HS-27A (cell line): ENCODE measurements around the gene MYO7B.
"Not testable (repeated sequence)": the region's sequence is repeated elsewhere in the genome, so short reads cannot be mapped to it uniquely, and the experiment has no call there.

ENCODE experiments used
- DNase-seq: peaks from one replicate; pipeline ENCODE4 v3.0.0-alpha.2; 2012; ENCODE audit warnings: low read depth, missing footprints

MYO7B gene

DNA sequence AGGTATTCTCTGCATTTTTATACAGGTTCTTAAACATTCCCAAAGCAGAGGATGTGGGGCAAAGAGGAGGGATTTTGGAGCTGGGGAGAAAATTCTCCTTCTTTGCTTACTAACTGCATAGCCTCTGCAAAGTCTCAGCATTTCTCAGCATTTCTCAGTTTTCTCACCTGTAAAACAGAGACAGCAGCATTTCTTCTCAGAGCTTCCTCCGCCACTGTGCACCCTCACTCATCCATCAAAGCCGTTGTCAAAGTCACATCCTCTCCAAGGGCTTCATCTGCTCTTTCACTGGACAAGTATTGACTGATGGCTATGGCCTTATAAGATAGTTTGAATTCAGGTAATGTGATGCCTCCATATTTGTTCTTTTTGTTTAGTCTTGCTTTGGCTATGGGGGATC is 17.4 kb downstream of the MYO7B start:
- DNase-seq = no peak

DNA sequence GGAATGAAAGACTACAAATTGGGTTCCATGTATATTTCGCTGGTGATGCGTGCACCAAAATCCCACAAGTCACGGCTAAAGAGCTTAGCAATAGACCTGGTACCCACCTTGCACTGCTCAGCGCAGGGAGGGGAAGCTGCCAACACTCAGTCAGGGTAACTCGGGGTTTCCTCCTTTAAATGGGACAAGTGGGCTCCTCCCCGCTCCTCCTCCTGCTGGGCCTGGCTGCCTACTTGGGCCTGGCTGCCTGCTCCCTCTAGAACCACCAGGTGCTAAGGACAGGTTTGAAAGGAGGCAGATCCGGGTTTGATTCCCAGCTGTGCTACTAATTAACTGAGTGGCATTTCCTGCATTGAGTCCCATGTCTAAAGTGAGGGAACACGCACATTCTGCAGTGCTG is 23.4 kb downstream of the MYO7B start:
- DNase-seq = no peak

DNA sequence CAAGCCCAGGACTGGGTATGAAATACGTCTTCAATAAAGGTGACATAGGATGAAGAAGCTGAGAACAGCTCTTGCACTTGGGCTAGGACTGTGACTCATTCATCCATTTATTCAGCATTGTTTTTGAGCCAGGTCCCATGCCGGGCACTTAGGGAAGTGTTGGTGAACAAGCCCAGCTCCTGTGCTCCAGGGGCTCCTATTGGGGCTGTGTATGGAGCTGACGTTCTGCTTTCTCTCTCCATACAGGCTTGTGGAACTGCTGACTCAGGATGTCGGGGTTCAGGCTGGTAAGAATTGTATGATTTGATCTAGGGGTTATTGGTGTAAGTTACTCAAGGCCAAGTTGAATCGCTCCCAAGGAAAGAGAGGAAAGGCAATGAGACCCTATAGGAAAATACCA is 24.0 kb downstream of the MYO7B start:
- no peak for DNase-seq

DNA sequence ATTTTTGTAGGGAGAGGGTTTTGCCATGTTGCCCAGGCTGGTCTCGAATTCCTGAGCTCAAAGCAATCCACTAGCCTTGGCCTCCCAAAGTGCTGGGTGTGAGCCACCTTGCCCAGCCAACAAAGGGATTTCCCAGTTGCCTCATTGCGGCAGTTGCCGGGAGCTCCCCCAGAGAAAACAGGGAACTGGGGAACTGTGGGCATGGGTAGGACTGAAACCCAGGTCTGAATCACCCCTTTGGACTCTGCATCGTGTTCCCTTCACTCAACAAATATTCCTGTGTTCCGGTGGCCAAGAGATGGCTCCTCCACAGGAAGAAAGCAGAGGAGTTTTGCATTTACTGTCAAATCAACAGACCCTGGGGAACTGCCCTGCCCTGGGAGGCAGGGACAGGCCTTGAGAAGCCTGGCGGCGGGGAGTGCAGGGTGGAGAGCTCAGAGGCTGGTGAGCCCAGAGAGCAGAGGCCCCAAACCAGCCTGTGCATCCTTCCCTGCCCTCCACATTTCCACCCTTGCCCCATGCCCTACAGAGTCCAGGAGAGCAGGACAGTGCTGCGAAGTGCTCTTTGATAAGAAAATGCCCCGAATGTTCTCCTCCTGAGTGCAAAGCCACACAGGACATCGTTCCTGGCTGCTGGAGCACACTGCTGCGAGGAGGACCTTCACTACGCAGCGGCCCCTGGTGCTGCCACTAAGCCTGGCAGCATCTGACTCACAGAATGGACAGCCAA is 24.9 kb downstream of the MYO7B start:
- DNase-seq = no peak

DNA sequence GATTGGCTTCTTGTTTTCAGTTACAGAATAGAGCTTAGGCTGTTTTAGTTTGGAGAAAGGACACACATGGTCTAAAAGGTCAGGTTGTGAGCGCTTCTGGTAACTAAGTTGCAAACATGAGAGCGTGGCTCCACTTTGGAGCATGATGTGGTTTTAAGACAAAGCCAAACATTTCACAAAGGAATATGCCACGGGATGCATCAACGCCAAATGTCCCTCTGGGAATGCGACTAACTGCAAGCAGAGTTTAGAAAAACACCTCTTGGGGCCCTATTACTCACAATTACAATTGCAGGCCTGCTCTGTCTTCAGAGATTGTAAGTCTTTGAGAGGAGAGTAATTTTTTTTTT is 25.4 kb downstream of the MYO7B start:
- DNase-seq = no peak

DNA sequence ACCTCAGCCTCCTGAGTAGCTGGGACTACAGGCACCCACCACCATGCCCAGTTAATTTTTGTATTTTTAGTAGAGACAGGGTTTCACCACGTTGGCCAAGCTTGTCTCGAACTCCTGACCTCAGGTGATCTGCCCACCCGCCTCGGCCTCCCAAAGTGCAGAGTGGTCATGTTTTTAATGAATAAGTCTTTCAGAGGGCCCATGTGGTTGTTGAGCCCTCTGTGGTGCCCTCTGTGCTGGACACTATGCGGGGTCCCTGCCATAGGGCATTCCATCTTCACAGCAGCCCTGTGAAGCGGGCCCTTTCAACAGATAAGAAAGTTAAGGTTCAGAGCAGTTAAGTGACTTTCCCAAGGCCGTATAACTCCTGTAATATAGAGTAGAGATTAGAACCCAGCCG is 25.9 kb downstream of the MYO7B start:
- no peak for DNase-seq

DNA sequence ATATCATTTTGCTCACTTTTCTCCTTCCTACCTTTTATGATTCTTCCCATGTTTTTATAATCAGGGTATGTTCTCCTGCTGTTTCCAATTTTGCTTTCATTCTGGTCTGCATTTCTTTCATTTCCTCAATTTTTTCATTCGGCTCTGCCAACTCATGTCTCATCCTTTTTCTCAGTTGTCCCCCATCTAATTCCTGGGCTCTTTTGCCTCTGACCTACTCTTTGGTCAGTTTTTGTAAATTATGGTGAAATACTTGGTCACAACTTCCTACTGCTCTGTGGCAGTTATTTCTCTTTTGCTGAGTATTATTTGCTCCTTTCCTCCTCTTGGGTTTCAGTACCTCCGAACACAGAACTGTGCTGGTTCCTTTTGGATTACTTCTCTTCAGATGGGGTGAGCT is 27.5 kb downstream of the MYO7B start:
- no peak for DNase-seq

DNA sequence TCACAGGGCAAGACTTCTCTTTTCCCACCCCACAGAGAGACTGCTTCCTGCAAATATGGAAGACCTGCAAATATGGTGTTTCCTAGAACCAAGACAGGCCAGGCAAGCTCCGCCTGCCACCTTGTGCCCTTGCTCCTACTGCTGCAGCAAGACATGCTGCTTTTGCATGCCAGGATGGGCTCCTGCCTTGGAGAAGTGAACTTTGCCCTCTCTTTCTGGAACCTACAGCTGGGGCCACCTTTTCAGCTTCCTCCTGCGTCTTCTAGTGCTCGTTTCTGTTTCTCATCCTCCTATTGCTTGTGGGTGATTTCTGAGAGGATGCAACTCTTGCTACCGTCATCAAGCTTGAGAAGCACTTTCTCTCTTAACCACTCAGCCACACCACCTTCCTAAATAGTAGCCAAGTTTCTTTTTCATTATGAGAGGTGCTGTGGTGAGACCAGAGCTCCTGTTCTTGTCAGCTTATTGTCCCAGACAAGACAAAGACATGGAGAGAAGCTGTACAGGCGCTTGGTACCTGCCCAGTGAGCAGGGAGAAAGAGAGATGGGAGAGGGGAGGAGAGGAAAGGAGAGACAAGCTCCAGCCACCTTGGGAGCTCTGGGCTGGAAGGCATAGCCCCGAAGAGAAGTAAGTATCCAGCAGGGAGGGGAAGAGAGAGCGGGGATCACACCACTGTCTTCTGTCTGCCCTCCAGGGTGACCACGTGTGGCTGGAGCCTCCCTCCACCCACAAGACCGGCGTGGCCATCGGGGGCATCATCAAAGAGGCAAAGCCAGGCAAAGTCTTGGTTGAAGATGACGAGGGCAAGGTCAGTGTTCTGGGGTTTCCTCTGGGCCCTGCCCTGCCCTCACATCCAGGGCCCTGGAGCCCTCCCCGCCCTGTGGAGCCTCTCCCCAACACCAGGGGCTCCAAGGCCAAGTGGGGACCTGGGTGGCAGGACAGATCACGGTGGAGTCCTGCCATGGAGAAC is 28.3 kb downstream of the MYO7B start:
- DNase-seq = no peak

DNA sequence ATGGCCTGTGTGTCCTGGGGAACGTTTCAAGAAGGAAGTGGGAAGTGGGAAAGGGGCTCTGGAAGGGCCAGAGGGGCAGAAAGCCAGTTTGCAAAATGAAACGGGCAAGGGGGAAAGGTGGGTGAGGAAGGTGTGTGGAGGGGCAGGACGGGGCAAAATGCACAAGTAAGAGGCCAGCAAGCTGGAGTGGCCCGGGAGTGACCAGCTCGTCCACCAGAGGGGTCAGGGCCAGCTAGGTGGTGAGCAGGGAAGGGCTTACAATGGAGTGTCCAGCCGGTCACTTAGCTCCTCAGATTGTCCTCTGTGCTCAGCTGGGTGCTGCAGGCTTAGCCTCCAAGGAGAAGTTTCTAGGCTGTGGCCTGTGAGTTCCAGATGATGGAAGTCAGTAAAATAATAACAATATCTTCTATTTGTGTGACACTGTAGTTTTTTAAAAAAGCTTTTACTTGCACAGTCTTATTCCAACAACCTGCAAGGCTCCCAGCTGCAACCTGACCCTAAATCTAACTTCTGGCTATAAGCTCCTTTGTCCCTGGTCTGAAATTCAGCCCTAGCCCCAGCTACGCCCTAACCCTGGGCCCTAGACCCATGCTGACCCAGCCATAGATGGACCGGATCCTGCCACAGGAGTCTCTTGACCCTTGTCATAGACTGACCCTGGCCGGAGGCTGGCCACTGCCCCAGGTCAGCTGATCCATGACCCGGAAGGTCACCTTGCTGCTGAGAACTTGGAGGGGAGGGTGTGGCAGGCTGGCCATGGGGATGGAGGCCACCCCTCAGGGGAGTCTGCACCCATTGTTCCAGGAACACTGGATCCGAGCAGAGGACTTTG is 29.2 kb downstream of the MYO7B start:
- DNase-seq = no peak

DNA sequence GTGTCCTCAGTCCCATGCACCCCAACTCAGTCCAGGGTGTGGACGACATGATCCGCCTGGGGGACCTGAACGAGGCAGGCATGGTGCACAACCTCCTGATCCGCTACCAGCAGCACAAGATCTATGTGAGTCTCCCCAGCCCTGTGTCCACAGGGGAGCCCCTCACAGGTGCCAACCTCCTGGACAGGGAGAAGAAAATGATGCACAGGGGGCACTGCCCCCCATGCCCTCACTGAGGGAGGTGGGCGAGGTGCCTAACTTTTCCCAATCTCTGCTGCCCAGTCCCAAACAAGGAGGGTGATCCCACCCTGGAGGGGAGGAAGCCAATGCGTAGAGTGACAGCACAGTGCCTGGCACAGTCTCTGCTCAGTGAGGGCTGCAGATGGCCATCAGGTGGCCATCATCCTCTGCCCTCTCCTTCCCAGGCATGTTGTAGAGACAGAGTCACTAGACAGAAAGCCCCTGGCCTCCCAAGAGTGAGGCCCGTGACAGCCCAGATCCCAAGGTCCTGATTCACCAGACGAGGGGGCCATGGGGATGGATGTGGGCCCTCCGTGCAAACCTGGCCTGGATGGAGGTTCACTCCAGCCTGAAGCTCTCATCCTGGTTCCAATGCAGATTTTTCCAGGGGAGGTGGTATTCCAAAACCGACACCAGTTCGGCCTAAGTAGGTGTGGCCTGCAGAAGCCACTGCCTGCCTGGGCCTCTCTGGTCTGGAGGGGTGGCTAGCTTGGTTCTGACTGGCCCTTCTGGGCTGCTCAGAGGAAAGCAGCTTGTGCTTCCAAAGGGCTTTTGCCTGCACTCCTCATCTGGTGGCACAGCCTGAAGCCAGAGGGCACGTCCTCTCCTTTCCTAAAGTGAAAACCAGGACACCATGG is 30.0 kb downstream of the MYO7B start:
- no peak for DNase-seq

DNA sequence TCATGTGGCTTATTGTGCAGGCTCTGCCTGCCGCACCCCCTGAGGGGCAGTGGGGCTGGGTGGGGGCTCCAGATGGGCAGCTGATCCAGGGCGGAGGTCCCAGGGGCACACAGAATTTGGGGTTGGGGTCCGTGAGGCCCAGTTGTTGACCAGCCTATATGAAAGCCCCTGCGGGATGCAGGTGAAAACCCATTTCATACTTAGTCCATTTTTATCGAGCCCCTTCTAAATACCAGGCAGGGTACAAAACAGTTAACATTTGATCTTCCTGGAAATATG is 30.6 kb downstream of the MYO7B start:
- no peak for DNase-seq

DNA sequence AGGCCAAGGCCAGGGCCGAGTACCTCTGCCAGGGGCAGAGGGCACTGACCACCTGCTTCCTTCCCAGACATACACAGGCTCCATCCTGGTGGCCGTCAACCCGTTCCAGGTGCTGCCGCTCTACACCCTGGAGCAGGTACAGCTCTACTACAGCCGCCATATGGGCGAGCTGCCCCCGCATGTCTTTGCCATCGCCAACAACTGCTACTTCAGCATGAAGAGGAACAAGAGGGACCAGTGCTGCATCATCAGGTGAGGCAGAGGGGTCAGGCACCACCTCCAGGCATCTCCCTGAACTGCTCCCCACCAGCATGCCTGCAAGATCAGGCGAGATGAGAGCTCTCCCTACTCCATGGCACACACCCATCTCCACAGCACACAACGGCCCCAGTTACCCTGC is 31.1 kb downstream of the MYO7B start:
- DNase-seq = no peak

DNA sequence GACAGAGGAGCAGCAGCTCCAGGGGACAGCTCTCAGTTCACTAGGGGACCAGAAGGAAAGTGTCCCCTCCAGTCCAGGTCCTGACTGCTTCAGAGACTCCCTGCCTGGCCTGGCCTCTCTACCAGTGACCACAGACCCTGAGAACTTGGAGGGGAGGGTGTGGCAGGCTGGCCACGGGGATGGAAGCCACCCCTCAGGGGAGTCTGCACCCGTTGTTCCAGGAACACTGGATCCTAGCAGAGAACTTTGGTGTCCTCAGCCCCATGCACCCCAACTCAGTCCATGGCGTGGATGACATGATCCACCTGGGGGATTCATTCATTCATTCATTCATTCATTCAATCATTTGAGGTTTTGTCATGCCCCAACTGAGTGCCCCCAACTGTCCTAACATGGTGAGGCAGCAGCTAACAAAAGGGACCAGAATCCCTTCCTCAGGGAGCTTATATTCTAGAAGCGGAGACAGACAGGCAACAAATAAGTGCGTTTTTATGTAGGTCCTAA is 31.9 kb downstream of the MYO7B start:
- no peak for DNase-seq

DNA sequence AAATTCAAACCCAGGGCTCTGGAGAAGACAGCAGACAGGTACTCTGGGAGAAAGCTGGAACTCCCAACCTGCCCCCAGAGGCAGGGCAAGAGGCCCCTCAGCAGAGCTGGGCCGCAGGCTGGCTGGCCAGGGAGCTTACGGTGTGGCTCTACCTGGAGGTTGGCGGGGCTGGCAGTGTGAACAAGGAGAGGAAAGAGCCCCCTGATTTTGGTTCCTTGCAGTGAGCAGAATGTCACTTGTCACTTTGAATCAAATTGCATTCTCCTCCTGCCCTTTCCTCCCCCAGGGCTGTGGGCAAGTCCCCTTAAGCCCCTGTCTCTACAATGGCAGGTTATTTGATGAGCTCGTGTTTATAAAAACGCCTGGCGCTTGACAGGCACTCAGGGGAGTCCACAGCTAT is 32.6 kb downstream of the MYO7B start:
- DNase-seq = no peak

DNA sequence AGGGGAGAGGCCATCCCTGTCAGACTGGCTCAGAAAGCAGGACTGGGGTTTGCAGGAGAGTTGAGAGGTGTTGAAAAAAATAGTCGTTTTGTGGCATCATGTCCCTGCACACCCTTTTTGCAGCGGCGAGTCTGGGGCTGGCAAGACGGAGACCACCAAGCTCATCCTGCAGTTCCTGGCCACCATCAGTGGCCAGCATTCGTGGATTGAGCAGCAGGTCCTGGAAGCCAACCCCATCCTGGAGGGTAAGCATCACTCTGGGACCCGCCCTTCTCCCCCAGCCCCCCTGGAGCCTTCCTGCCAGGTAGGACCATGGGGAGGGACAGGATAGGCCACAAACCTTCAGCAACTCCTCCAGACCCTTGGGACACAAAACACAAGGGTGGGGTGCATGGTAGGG is 34.2 kb downstream of the MYO7B start:
- DNase-seq = no peak

DNA sequence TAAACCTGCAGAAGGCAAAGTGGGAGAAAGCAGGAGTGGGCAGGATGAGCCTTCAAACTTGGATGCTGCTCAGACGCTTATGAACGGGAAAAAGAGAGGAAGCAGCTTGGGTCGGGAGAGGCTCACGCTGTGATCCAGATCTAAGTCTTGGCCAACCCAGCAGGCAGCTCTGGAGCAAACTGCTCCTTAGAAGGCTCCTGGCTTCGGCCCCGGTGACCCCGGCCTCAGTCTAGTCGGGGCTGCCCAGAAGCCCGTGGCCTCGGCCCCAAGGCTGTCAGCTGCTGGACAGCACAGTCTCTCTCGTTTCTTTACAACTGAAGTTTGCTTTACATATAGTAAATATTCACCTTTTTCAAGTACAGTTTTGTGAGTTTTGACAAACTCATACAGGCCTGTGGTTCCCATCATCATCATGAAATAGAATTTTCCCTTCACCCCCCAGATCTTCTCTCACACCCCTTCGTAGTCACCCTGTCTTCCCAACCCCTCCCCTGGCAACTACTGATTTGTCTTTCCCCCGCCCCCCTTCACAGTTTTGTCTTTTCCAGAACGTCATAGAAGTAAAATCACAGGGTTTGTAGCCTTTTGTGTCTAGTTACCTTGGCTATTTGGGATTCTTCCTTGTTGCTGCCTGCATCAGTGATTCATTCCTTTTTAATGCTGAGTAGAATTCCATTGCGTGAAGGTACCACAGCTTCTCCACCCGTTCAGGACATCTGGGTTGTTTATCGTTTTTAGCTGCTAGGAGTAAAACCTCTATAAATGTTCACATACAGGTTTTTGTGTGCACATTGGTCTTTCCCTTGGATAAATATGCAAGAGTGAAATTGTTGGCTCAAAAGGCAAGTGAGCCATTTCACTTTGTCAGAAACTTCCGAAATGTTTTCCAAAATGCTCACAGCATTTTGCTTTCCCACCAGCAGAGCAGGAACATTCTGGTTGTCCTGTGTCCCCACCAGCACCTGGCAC is 35.1 kb downstream of the MYO7B start:
- DNase-seq = no peak

DNA sequence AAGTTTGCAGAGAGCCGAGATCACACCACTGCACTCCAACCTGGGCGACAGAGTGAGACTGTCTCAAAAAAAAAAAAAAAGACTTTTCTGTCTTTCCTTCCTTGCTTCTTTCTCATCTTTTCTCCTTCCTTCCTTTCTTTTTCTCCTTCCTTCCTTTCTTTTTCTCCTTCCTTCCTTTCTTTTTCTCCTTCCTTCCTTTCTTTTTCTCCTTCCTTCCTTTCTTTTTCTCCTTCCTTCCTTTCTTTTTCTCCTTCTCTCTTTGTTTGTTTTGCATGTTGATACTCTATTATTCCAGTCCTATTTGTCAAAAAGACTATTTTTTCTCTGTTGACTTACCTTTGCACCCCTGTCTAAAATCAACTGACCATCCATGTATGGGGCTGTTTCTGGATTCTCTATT is 36.9 kb downstream of the MYO7B start:
- not testable (repeated sequence) for DNase-seq

DNA sequence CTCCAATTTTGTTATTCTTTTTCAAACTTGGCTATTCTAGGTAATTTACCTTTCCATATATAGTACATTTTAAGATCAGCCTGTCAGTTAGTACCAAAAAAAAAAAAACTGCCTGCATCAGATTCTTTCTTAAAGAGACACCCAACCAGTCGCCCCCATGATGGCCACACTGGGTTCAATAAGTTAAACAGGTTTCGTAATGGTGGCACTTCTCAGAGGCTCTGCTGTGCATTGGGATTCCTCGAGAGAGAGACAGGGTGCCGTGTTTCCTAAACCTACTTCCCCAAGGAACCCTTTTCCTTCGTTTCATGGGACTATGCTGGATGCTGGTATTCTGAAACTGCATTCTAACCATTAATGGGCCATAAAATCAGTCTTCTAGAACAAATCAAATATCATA is 37.4 kb downstream of the MYO7B start:
- DNase-seq = no peak

DNA sequence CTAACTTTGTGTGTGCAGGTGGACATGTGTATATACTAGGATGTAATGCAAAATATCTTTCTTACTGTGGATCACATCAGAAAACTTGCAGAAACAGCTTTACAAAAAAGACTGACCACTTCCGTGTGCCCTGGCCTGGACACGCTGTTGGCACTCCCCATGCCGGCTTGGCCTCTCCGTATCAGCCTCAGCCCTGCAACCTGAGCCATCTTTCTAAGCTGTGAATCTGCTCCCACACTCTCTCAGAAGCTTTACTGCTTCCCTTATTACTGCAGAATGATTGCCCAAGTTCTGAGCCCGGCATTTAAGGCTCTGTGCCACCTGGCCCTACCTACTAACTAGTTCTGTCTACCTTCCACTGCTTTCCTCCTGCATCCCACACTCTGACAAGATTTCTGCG is 37.8 kb downstream of the MYO7B start:
- no peak for DNase-seq

DNA sequence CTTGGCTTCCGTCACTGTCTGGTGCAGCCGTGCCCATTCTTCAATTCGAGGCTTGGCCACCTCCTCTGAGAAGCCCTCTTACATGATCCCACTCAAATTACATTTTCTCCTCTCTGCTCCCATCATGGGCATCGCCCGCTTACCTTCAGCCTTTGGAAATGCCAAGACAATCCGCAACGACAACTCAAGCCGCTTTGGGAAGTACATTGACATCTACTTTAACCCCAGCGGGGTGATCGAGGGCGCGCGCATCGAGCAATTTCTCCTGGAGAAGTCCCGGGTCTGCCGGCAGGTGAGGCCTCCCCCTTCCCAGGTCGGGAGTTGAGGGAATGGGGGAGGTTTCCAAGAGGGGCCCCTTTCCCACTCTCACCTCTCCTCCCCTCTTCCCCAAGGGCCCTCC is 38.3 kb downstream of the MYO7B start:
- no peak for DNase-seq
